HCT116 (cell line): ENCODE data around the gene FFAR3. TPM values are rescaled to one million over a fixed set of nuclear protein-coding genes. Genes with fewer than 3 reads are reported as not detected.

Experiments used
- ATAC-seq: fragments of 200-7000 bp; cut with Tn5 transposase; 2 replicates; pipeline ENCODE4 v1.9.1; 2020; ENCODE audit warnings: mild to moderate bottlenecking, moderate library complexity
- BruUV-seq: library from RNA; stranded (reverse); fragments of 400-500 nt; replicated peaks from 2 replicates; lab custom pipeline; 2021; lab: Mats Ljungman, UMichigan
- CTCF ChIA-PET: fragments of 300-600 bp; sonication (Branson Sonifier 250); formaldehyde crosslinking; loops from one replicate; lab custom pipeline; 2021; ENCODE audit warnings: antibody characterized with exemption; lab: Charles Lee
- POLR2A ChIA-PET: fragments of 300-600, 350-600 bp; sonication (Branson Sonifier 250); formaldehyde crosslinking; loops from one replicate; lab custom pipeline; 2021; ENCODE audit warnings: antibody characterized with exemption; lab: Charles Lee
- RAD21 ChIA-PET, 2 experiments: fragments of 300-600 bp; sonication (Branson Sonifier 250); formaldehyde crosslinking; loops; one replicate each; lab custom pipeline; 2023; ENCODE audit warnings: low total read pairs in 2 of 2; ENCODE audit not compliant: uncharacterized antibody in 2 of 2, unreplicated experiment in 2 of 2, low non-redundant PET in 1 of 2; lab: Charles Lee
- DNase-seq: peaks from one replicate; pipeline ENCODE4 v3.0.0-alpha.2; 2010; ENCODE audit warnings: low read depth, low spot score
- H2AFZ ChIP-seq: fragments of 200-600 bp; shearing (Covaris generic), sonication (generic); 2 replicates; pipeline ENCODE4 v1.6.1; 2017; ENCODE audit warnings: low read depth, mixed run types, mixed read lengths, antibody characterized with exemption, low read length; ENCODE audit not compliant: poor library complexity, severe bottlenecking
- H3K27ac ChIP-seq: 2 replicates; pipeline ENCODE4 v1.5.1; 2012; ENCODE audit warnings: low read depth, low read length
- H3K27me3 ChIP-seq: fragments of 200-600 bp; sonication (generic); 2 replicates; pipeline ENCODE4 v1.6.1; 2016; ENCODE audit warnings: mixed run types, low read length, mixed read lengths; ENCODE audit not compliant: insufficient read depth
- H3K36me3 ChIP-seq, 2 experiments: fragments of 200-500 bp in 1 of 2; fragments of 200-600 bp in 1 of 2; sonication (Bioruptor generic) in 1 of 2; sonication (generic) in 1 of 2; 2 replicates each; pipeline versions ENCODE4 v1.5.1 to v1.6.1; 2014 to 2016; ENCODE audit warnings: low read length in 2 of 2, inconsistent platforms in 1 of 2, mixed read lengths in 1 of 2, mixed run types in 1 of 2; ENCODE audit not compliant: insufficient read depth in 2 of 2, control insufficient read depth in 1 of 2
- H3K4me1 ChIP-seq, 2 experiments: fragments of 200-600 bp in 1 of 2; sonication (generic) in 1 of 2; 2 replicates each; pipeline versions ENCODE4 v1.5.1 to v1.6.1; 2012 to 2017; ENCODE audit warnings: low read length in 2 of 2, inconsistent platforms in 1 of 2, mild to moderate bottlenecking in 1 of 2, mixed read lengths in 1 of 2, mixed run types in 1 of 2, moderate library complexity in 1 of 2; ENCODE audit not compliant: insufficient read depth in 2 of 2, control insufficient read depth in 1 of 2
- H3K4me2 ChIP-seq: fragments of 200-600 bp; sonication (generic); 2 replicates; pipeline ENCODE4 v1.6.1; 2017; ENCODE audit warnings: mixed run types, low read length, mixed read lengths
- H3K4me3 ChIP-seq, 2 experiments: fragments of 200-600 bp in 1 of 2; sonication (generic) in 1 of 2; replicated peaks in 1 of 2; 2 replicates each; pipeline ENCODE4 v1.5.1; 2011 to 2016; ENCODE audit warnings: low read length in 2 of 2, control low read depth in 1 of 2, low read depth in 1 of 2, mild to moderate bottlenecking in 1 of 2, mixed read lengths in 1 of 2, mixed run types in 1 of 2
- H3K79me2 ChIP-seq: fragments of 200-600 bp; sonication (generic); 2 replicates; pipeline ENCODE4 v1.6.1; 2017; ENCODE audit warnings: mild to moderate bottlenecking, mixed run types, low read length, moderate library complexity, mixed read lengths; ENCODE audit not compliant: insufficient read depth
- H3K9ac ChIP-seq: fragments of 200-600 bp; sonication (generic); 2 replicates; pipeline ENCODE4 v1.6.1; 2016; ENCODE audit warnings: low read length, mixed read lengths
- H3K9me2 ChIP-seq: fragments of 200-600 bp; sonication (generic), shearing (Covaris generic); 2 replicates; pipeline ENCODE4 v1.6.1; 2017; ENCODE audit warnings: mixed run types, mild to moderate bottlenecking, moderate library complexity; ENCODE audit not compliant: insufficient read depth
- H3K9me3 ChIP-seq, 2 experiments: fragments of 200-500 bp in 1 of 2; fragments of 200-600 bp in 1 of 2; sonication (Bioruptor generic) in 1 of 2; sonication (generic) in 1 of 2; 2 replicates each; pipeline ENCODE4 v1.6.1; 2014 to 2017; ENCODE audit warnings: low read length in 2 of 2, mixed read lengths in 2 of 2, inconsistent platforms in 1 of 2, low read depth in 1 of 2, mild to moderate bottlenecking in 1 of 2, mixed run types in 1 of 2, moderate library complexity in 1 of 2; ENCODE audit not compliant: control insufficient read depth in 1 of 2, insufficient read depth in 1 of 2
- H4K20me1 ChIP-seq: fragments of 200-600 bp; sonication (generic), shearing (Covaris generic); 2 replicates; pipeline ENCODE4 v1.6.1; 2017; ENCODE audit warnings: mixed run types, mild to moderate bottlenecking, moderate library complexity; ENCODE audit not compliant: insufficient read depth
- ATF3 ChIP-seq: IDR thresholded peaks from 2 replicates; pipeline ENCODE4 v1.6.1; 2012
- CEBPB ChIP-seq: IDR thresholded peaks from 2 replicates; pipeline ENCODE4 v1.6.1; 2012; ENCODE audit warnings: low read depth
- CTCF ChIP-seq, 3 experiments: fragments of 200-600 bp in 1 of 3; sonication (generic) in 1 of 3; IDR thresholded peaks in 2 of 3; conservative IDR thresholded peaks in 1 of 3; 2 replicates each; pipeline ENCODE4 v1.5.1; 2012 to 2017; ENCODE audit warnings: low read depth in 2 of 3, low read length in 2 of 3, antibody characterized with exemption in 1 of 3, borderline replicate concordance in 1 of 3, control low read depth in 1 of 3, mild to moderate bottlenecking in 1 of 3, mixed read lengths in 1 of 3, mixed run types in 1 of 3, moderate library complexity in 1 of 3; ENCODE audit not compliant: insufficient read depth in 1 of 3
- ELF1 ChIP-seq: IDR thresholded peaks from 2 replicates; pipeline ENCODE4 v1.6.1; 2012; ENCODE audit warnings: low read depth, borderline replicate concordance
- EZH2phosphoT487 ChIP-seq: fragments of 200-600 bp; IDR thresholded peaks from 2 replicates; pipeline ENCODE4 v1.6.1; 2018; ENCODE audit warnings: antibody characterized with exemption, borderline replicate concordance
- FOSL1 ChIP-seq: IDR thresholded peaks from 2 replicates; pipeline ENCODE4 v1.6.1; 2012; ENCODE audit warnings: low read depth
- JUND ChIP-seq: IDR thresholded peaks from 2 replicates; pipeline ENCODE4 v1.6.1; 2012
- POLR2A ChIP-seq: IDR thresholded peaks from 2 replicates; pipeline ENCODE4 v1.7.0; 2011; ENCODE audit warnings: borderline replicate concordance; ENCODE audit not compliant: insufficient read depth, insufficient read length; ENCODE audit errors: extremely low read depth
- POLR2AphosphoS5 ChIP-seq: IDR thresholded peaks from 2 replicates; pipeline ENCODE4 v1.6.1; 2011; ENCODE audit warnings: mild to moderate bottlenecking, low read depth, low read length, moderate library complexity
- RAD21 ChIP-seq: IDR thresholded peaks from 2 replicates; pipeline ENCODE4 v1.6.1; 2012; ENCODE audit warnings: low read depth, mild to moderate bottlenecking
- REST ChIP-seq: IDR thresholded peaks from 2 replicates; pipeline ENCODE4 v1.6.1; 2012; ENCODE audit warnings: low read depth
- SIN3A ChIP-seq: IDR thresholded peaks from 2 replicates; pipeline ENCODE4 v1.6.1; 2012; ENCODE audit warnings: low read depth
- YY1 ChIP-seq: IDR thresholded peaks from 2 replicates; pipeline ENCODE4 v1.6.1; 2011; ENCODE audit warnings: low read length, low read depth, moderate library complexity, mild to moderate bottlenecking; ENCODE audit not compliant: insufficient replicate concordance; ENCODE audit errors: extremely low read depth
- ZBTB33 ChIP-seq: IDR thresholded peaks from 2 replicates; pipeline ENCODE4 v1.6.1; 2011; ENCODE audit warnings: mild to moderate bottlenecking, low read length, moderate library complexity; ENCODE audit not compliant: insufficient replicate concordance; ENCODE audit errors: extremely low read depth
- ZFX ChIP-seq: fragments of 450-650 bp; IDR thresholded peaks from 2 replicates; pipeline ENCODE4 v1.6.1; 2017
- ZNF274 ChIP-seq: fragments of 200-500 bp; sonication (Bioruptor generic); IDR thresholded peaks from 2 replicates; pipeline ENCODE4 v1.6.1; 2014; ENCODE audit warnings: mild to moderate bottlenecking, low read depth, low read length, inconsistent platforms
- intact Hi-C: fragments of 100-400 bp; cut with micrococcal nuclease; formaldehyde crosslinking; loops from 2 replicates; pipeline ENCODE4 v1.10.0; 2022
- total RNA-seq: library from RNA; stranded (reverse); gene quantifications from one replicate; pipeline ENCODE4 v1.2.1, GENCODE V29; 2021; ENCODE audit not compliant: unreplicated experiment

Gene FFAR3
- total RNA-seq, 1 experiment from 2014 or later, result not detected

GRCh38 chr19:35310811-35311465 lies 47.3 kb upstream of the FFAR3 start:
- Histone ChIP-seq H3K4me3 (no peak overlapping the region), H3K4me2 (no peak overlapping the region)
- ATAC-seq, result no peak

More at GRCh38 chr19:35310811-35311465, 47.3 kb upstream of the FFAR3 start:
- intact Hi-C loops, result no loop called here
- no peaks in the 10 kb centered on the region for H3K9me3 ChIP-seq
- no peak for DNase-seq
- H3K27ac ChIP-seq, result no peak overlapping the region
- H3K27me3 ChIP-seq, result no peaks in the 10 kb centered on the region
- no peaks in the 10 kb centered on the region for H3K9me2 ChIP-seq
- no peak overlapping the region for H3K9ac ChIP-seq
- TF ChIP-seq REST (no peak), EZH2phosphoT487 (no peak), ATF3 (no peak), CEBPB (no peak), RAD21 (no peak), ELF1 (no peak), ZNF274 (no peak), YY1 (no peak), JUND (no peak), CTCF (IDR thresholded peaks at IDR 0.05 in 2 of 3, conservative IDR thresholded peaks at IDR 0.05 in 1 of 3; ENCODE audit: borderline replicate concordance in 1 of 3, insufficient read depth in 1 of 3, low read depth in 2 of 3, low read length in 2 of 3) (no peak), ZFX (no peak), SIN3A (no peak), POLR2AphosphoS5 (no peak), FOSL1 (no peak), ZBTB33 (no peak), POLR2A (no peak)
- TF ChIP-seq, all 23 proteins: peak for 0
- BruUV-seq, result no TSS peak
- no peaks in the 10 kb centered on the region for H4K20me1 ChIP-seq
- ChIA-PET CTCF (no interaction called here), POLR2A (no interaction called here), RAD21 (no interaction called here)
- peaks cover 8 to 31% of the 10 kb centered on the region in 2 experiments; a peak in 3 of 4 replicates for H3K4me1 ChIP-seq
- H2AFZ ChIP-seq, result no peak overlapping the region
- H3K36me3 ChIP-seq, result no peaks in the 10 kb centered on the region
- H3K79me2 ChIP-seq, result no peaks in the 10 kb centered on the region
